ENCODE data around the gene TMEM208.

TMEM208 gene

GRCh38 chr16:67196881-67197280, 30.0 kb upstream of the TMEM208 start:
- no peak for DNase-seq (ENCODE audit: low spot score in 2 of 2)
- Mint-ChIP-seq H3K9me3 (no peaks in the 10 kb centered on the region), H3K36me3 (ENCODE audit: insufficient read depth) (peaks cover 14% of the 10 kb centered on the region), H3K27ac (ENCODE audit: low read depth) (peak overlapping the region; percentile 83), H3K4me1 (peaks cover 54% of the 10 kb centered on the region), H3K27me3 (no peaks in the 10 kb centered on the region), H3K4me3 (no peak overlapping the region)
- ATAC-seq (replicated peaks; ENCODE audit: extremely low read depth, poor library complexity, severe bottlenecking), result no peak

GRCh38 chr16:67197704-67198103, 29.2 kb upstream of the TMEM208 start:
- H3K36me3 Mint-ChIP-seq (ENCODE audit: insufficient read depth), result peaks cover 14% of the 10 kb centered on the region
- DNase-seq (ENCODE audit: low spot score in 2 of 2), result no peak

GRCh38 chr16:67198238-67198734, 28.6 kb upstream of the TMEM208 start:
- no peak overlapping the region for H3K4me3 Mint-ChIP-seq
- H3K27ac Mint-ChIP-seq (ENCODE audit: low read depth), result no peak overlapping the region
- no peak for ATAC-seq (replicated peaks; ENCODE audit: extremely low read depth, poor library complexity, severe bottlenecking)
- H3K4me1 Mint-ChIP-seq, result peaks cover 42% of the 10 kb centered on the region
- H3K36me3 Mint-ChIP-seq (ENCODE audit: insufficient read depth), result peaks cover 16% of the 10 kb centered on the region
- no peaks in the 10 kb centered on the region for H3K27me3 Mint-ChIP-seq
- no peak for DNase-seq (ENCODE audit: low spot score in 2 of 2)
- no peaks in the 10 kb centered on the region for H3K9me3 Mint-ChIP-seq

More at GRCh38 chr16:67197704-67198103, 29.2 kb upstream of the TMEM208 start:
- Mint-ChIP-seq H3K27ac (ENCODE audit: low read depth) (no peak overlapping the region), H3K4me3 (no peak overlapping the region), H3K27me3 (no peaks in the 10 kb centered on the region), H3K9me3 (no peaks in the 10 kb centered on the region), H3K4me1 (peaks cover 48% of the 10 kb centered on the region)
- no peak for ATAC-seq (replicated peaks; ENCODE audit: extremely low read depth, poor library complexity, severe bottlenecking)

GRCh38 chr16:67199011-67199807, 27.7 kb upstream of the TMEM208 start, which contains the start of gene ELMO3:
TSS of gene ELMO3 (plus strand) at chr16:67199131. CDS start at chr16:67199327, 196 bp downstream.
- no peak for DNase-seq (ENCODE audit: low spot score in 2 of 2)
- no peak within 1 kb of the TSS for H3K27ac Mint-ChIP-seq (ENCODE audit: low read depth)
- ATAC-seq (replicated peaks; ENCODE audit: extremely low read depth, poor library complexity, severe bottlenecking), result no peak
- no peaks in the 10 kb centered on the region for H3K9me3 Mint-ChIP-seq
- peaks cover 16% of the 10 kb centered on the region for H3K36me3 Mint-ChIP-seq (ENCODE audit: insufficient read depth)
- H3K27me3 Mint-ChIP-seq, result no peaks in the 10 kb centered on the region
- H3K4me1 Mint-ChIP-seq, result peaks cover 33% of the 10 kb centered on the region
- H3K4me3 Mint-ChIP-seq, result no peak within 1 kb of the TSS

- H3K4me1 Mint-ChIP-seq, result peaks cover 31% of the 10 kb centered on the region
- no peak for DNase-seq (ENCODE audit: low spot score in 2 of 2)
- no peaks in the 10 kb centered on the region for H3K9me3 Mint-ChIP-seq
- no peak for ATAC-seq (replicated peaks; ENCODE audit: extremely low read depth, poor library complexity, severe bottlenecking)
- H3K27ac Mint-ChIP-seq (ENCODE audit: low read depth), result no peak overlapping the region
- H3K27me3 Mint-ChIP-seq, result no peaks in the 10 kb centered on the region
- H3K36me3 Mint-ChIP-seq (ENCODE audit: insufficient read depth), result peaks cover 16% of the 10 kb centered on the region
- H3K4me3 Mint-ChIP-seq, result no peak overlapping the region
Measured at GRCh38 chr16:67199808-67200198, 27.1 kb upstream of the TMEM208 start.

- H3K27ac Mint-ChIP-seq (ENCODE audit: low read depth), result no peak overlapping the region
- no peaks in the 10 kb centered on the region for H3K27me3 Mint-ChIP-seq
- ATAC-seq (replicated peaks; ENCODE audit: extremely low read depth, poor library complexity, severe bottlenecking) (no peak), DNase-seq (ENCODE audit: low spot score in 2 of 2) (no peak)
- H3K4me1 Mint-ChIP-seq, result peaks cover 29% of the 10 kb centered on the region
- no peak overlapping the region for H3K4me3 Mint-ChIP-seq
- no peaks in the 10 kb centered on the region for H3K9me3 Mint-ChIP-seq
- H3K36me3 Mint-ChIP-seq (ENCODE audit: insufficient read depth), result peaks cover 17% of the 10 kb centered on the region
Measured at GRCh38 chr16:67200491-67200890, 26.4 kb upstream of the TMEM208 start.

- no peaks in the 10 kb centered on the region for H3K27me3 Mint-ChIP-seq
Measured at GRCh38 chr16:67201411-67202345, 25.3 kb upstream of the TMEM208 start.

GRCh38 chr16:67202426-67202825, 24.5 kb upstream of the TMEM208 start:
- Mint-ChIP-seq H3K4me1 (peaks cover 13% of the 10 kb centered on the region), H3K27me3 (no peaks in the 10 kb centered on the region), H3K9me3 (no peaks in the 10 kb centered on the region), H3K4me3 (no peak overlapping the region), H3K36me3 (ENCODE audit: insufficient read depth) (peaks cover 13% of the 10 kb centered on the region), H3K27ac (ENCODE audit: low read depth) (no peak overlapping the region)
- DNase-seq (ENCODE audit: low spot score in 2 of 2), result no peak
- no peak for ATAC-seq (replicated peaks; ENCODE audit: extremely low read depth, poor library complexity, severe bottlenecking)

More at GRCh38 chr16:67201411-67202345, 25.3 kb upstream of the TMEM208 start:
- Mint-ChIP-seq H3K36me3 (ENCODE audit: insufficient read depth) (peaks cover 13% of the 10 kb centered on the region), H3K4me1 (peaks cover 17% of the 10 kb centered on the region), H3K9me3 (no peaks in the 10 kb centered on the region), H3K4me3 (no peak overlapping the region), H3K27ac (ENCODE audit: low read depth) (no peak overlapping the region)
- DNase-seq (ENCODE audit: low spot score in 2 of 2) (no peak), ATAC-seq (replicated peaks; ENCODE audit: extremely low read depth, poor library complexity, severe bottlenecking) (no peak)

GRCh38 chr16:67202956-67203493, 23.9 kb upstream of the TMEM208 start:
- Mint-ChIP-seq H3K4me1 (peaks cover 12% of the 10 kb centered on the region), H3K4me3 (no peak overlapping the region), H3K27ac (ENCODE audit: low read depth) (no peak overlapping the region), H3K9me3 (no peaks in the 10 kb centered on the region), H3K36me3 (ENCODE audit: insufficient read depth) (peaks cover 13% of the 10 kb centered on the region), H3K27me3 (no peaks in the 10 kb centered on the region)
- ATAC-seq (replicated peaks; ENCODE audit: extremely low read depth, poor library complexity, severe bottlenecking), result no peak
- DNase-seq (ENCODE audit: low spot score in 2 of 2), result no peak

GRCh38 chr16:67204076-67204475, 22.9 kb upstream of the TMEM208 start:
- peaks cover 8% of the 10 kb centered on the region for H3K36me3 Mint-ChIP-seq (ENCODE audit: insufficient read depth)
- no peak for DNase-seq (ENCODE audit: low spot score in 2 of 2)
- H3K27ac Mint-ChIP-seq (ENCODE audit: low read depth), result no peak overlapping the region

GRCh38 chr16:67206129-67206837, 20.6 kb upstream of the TMEM208 start:
- no peaks in the 10 kb centered on the region for H3K27me3 Mint-ChIP-seq
- H3K27ac Mint-ChIP-seq (ENCODE audit: low read depth), result peak overlapping the region; percentile 50
- DNase-seq (ENCODE audit: low spot score in 2 of 2), result no peak
- no peak for ATAC-seq (replicated peaks; ENCODE audit: extremely low read depth, poor library complexity, severe bottlenecking)
- no peaks in the 10 kb centered on the region for H3K9me3 Mint-ChIP-seq
- no peaks in the 10 kb centered on the region for H3K4me1 Mint-ChIP-seq
- no peak overlapping the region for H3K4me3 Mint-ChIP-seq
- H3K36me3 Mint-ChIP-seq (ENCODE audit: insufficient read depth), result peaks cover 4% of the 10 kb centered on the region

More at GRCh38 chr16:67204076-67204475, 22.9 kb upstream of the TMEM208 start:
- no peak for ATAC-seq (replicated peaks; ENCODE audit: extremely low read depth, poor library complexity, severe bottlenecking)
- H3K4me3 Mint-ChIP-seq, result no peak overlapping the region
- peaks cover 6% of the 10 kb centered on the region for H3K4me1 Mint-ChIP-seq
- H3K9me3 Mint-ChIP-seq, result no peaks in the 10 kb centered on the region
- H3K27me3 Mint-ChIP-seq, result no peaks in the 10 kb centered on the region

- H3K4me1 Mint-ChIP-seq, result no peaks in the 10 kb centered on the region
- no peak for ATAC-seq (replicated peaks; ENCODE audit: extremely low read depth, poor library complexity, severe bottlenecking)
- H3K27me3 Mint-ChIP-seq, result no peaks in the 10 kb centered on the region
- H3K36me3 Mint-ChIP-seq (ENCODE audit: insufficient read depth), result peaks cover 4% of the 10 kb centered on the region
- H3K9me3 Mint-ChIP-seq, result no peaks in the 10 kb centered on the region
- H3K27ac Mint-ChIP-seq (ENCODE audit: low read depth), result peak overlapping the region; percentile 50
- no peak overlapping the region for H3K4me3 Mint-ChIP-seq
- no peak for DNase-seq (ENCODE audit: low spot score in 2 of 2)
Measured at GRCh38 chr16:67206838-67207248, 20.1 kb upstream of the TMEM208 start.

All from central memory CD8-positive, alpha-beta T cell (primary cell).